CD4-positive, alpha-beta T cell treated with Interleukin-15 for 1 hour (primary cell): ENCODE results near the gene MAP1B.

Experiments used
- DNase-seq: peaks from one replicate; pipeline ENCODE4 v3.0.0-alpha.2; 2020

The MAP1B gene

DNA sequence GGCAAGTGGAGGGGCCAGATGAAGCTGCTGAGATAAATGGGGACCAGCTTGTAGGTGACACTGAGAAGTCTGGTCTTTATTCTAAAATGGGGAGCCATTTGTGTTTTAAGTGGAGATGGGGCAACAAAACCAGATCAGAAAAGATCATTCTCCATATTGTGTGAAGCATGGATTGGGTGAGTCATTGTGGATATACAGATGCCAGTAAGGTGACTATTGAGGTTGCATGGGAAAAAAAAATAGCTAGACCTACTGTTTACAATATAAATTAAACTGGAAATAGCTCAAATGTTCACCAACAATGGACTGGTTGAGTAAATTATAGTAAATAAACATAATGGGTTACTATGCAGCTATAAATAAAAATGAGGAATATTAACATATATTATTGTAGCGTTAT, 5.4 kb upstream of the MAP1B start:
- no peak for DNase-seq

DNA sequence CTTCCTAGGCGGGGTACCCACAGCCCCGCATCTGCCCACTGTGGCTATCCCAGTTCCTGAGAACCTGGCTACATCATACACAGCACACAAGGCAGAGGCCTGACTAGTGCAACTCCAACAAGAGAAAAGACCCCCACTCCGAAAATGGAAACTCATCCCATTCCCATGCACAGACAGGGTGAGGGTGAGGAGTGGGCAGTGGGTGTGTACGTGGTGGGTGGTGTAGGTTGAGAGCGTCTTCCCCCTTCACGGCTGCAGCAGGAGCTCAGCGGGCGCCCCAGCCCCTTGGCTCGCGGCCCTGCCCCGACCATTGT, 501 bp upstream of the MAP1B start:
- DNase-seq = no peak

DNA sequence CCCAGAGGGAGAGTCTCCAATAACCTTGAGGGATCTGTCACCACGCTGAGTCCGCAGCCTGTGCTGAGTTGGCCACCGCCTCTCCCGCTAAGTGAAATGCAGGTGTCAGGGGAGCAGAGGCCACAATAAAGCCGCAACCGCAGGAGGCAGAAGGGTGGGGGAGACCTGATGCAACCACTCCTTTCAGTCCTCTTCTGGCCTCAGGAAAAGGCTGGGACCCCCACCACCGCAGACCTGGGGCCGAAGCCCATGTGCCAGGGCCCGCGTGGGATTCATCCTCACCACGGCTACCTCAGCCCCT, 576 bp downstream of the MAP1B start:
- DNase-seq = no peak

DNA sequence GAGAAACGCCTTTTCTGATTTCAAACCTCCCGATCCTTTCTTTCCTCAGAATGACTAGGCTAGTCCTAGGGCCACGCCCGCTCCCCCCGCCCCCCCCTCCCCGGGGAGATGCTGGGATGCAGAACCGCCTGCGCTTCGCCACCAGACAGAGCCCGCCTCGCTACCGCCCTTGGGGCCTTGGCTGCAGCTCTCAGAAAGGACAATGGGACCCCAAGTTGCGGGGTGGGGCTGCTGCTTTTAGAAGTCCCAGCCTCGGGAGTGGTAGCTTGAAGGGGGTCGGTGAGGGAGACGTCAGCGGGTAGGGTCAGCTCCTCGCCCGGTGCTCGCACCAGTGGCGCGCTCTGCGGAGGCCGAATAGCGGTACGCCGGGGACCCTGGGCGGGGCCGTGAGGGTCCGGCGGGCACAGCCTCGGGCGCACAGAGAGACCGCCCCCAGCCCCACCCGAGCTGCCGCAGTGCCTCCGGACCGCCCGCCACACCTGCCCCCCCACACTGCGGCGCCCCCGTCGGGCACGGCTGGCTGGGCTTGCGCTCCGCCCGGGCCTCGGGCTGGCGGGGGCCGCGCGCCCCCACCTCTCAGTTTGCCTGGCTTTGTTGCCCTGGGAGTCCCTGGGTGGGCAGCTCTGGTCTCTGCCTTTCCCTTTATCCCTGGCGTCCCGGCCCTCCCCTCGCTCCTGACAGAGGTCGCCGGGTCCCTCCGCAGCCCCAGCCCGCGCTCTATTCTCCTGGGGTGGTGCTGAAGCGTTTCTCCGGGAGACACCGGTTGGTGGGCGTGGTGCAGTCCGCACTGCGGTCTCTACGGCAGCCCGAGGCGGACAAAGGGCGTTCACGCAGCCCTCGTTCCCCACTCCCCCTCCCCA, 1.2 kb downstream of the MAP1B start:
- DNase-seq = no peak

DNA sequence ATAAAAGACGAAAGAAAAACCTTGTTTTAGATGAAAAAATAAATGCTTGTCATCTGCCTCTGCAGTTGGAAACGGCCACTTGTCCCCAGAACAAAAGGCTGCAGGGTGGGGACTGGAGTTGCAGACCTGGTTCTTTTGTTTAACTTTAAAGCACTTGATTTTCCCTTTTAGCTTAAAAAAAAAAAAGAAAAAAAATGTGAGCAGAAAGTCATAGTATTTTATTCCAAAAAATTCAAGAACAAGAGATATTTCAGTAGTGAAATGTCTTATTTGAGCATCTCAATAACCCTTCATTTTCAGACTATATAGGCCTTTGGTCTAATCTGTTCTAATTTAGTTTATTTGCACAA, 1.8 kb downstream of the MAP1B start:
- no peak for DNase-seq

DNA sequence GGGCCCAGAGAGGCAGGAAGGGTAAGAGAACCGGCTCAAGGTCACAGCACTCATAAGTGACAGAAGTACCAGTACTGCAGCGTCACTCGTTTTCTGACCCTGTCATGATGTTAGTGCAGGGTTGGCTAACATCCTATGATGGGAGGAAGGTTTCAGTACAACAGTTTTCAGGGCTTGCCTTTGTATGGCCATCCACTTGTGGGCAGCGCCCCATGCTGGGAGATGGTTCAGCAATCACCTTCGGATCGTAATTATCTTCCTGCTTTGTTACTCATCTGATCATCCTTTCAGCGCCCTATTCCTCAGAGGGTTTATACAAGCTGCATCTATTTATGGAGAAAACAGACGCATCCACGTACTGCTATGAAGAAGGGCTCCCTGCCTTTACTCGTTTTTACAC, 2.4 kb downstream of the MAP1B start:
- DNase-seq = no peak

DNA sequence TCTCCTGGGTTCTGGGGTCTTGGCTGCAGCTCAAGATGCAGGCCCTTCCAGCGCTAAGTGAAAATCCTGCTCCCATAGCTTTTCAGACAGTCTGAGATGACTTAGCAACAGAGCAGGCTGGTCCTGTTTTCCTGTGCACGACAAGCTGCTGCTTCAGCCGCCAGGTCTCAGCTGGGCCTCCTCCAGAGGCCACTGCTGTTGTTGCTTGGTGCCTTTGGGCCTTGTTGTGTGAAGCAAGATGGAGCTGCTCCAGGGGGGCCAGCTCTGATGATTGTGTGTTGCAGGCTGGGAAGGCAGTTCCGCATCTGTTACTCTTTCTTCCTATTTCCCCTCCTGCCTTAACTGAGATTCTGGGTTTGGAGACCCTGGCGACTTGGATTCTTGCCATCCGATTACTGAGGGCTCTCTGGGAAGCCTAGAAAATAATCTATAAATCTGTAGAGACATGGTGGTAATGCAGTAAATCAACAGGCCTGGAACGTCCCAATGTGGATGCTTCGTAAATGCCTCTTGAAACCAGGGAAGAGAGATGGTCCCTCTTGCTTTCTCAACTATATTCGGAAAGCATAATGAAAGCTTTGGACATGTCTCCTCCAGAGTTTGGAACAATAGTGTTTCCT, 3.2 kb downstream of the MAP1B start:
- no peak for DNase-seq

DNA sequence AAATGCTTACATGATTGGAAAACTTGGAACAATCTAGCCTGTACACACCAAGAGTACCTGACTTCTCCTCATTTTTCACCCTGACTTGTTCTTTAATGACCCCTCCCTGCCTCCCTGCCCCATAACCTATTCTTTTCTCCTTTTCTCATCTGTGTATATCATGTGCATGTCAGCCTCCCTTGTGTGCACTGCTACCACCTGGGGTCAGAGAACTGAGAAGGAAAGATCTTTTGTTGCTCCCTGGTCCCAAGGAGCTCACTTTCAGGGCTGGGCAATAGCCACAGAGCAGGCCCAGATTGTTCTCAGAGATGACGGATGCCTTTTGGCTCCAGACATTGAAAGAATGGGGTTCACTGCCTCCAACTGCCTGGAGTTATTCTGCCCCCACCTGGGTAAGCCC, 5.1 kb downstream of the MAP1B start:
- no peak for DNase-seq

DNA sequence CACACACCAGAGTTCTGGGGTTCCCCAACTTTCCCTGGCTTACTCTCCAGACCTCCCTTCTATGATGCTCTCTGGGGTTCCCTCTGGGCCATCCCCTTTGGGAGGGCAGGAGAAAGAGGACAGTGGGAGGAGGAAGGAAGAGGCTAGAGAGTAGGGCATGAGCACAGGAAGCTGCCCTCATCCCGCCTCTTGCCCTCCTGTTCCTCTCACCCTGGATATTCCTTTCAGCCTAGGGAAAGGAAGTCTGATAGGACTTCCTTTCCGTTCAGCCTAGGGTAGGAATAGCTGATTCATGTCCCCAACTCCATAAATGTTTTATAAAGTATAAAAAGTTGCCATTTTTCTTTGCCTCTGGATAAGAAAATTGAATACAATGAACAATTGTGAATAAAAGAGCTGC, 7.4 kb downstream of the MAP1B start:
- no peak for DNase-seq

DNA sequence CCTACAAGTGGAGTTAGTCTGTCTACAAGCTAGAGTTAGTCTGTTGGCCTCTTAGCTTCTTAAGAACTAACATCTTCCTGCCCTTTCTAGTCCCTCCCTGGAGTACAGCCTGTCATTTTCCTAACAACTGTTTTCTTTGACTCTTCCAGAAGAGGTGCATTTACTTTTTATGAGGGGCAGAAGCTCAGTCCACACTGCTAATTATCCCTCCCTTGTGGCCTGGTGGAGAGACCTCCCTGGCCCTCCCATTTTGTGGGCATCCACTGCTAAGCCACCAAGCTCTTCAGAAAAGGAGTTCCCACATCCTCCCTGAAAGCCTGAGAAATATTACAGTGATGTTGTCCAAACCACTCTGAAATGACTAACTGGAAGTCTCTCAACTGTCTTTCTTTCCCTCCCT, 8.0 kb downstream of the MAP1B start:
- DNase-seq = no peak

DNA sequence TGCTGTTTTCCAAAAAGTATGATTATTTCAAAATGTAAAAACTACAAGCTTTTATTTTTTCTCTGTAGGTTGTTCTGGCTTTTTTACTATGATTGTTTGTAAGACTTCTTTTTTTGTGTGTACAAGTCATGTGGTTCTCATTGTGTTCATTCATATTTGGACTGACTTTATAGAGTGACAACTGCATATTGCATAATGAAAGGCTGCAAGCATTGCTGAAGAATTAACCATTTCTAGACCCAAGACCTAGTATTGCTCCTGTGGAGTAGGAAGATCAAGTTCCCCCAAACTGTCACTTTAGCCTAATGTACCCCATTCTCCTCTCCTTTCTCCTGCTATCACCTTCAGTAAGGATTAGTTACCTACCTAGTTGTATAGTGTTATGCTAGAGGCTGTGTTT, 10.0 kb downstream of the MAP1B start:
- DNase-seq = no peak

DNA sequence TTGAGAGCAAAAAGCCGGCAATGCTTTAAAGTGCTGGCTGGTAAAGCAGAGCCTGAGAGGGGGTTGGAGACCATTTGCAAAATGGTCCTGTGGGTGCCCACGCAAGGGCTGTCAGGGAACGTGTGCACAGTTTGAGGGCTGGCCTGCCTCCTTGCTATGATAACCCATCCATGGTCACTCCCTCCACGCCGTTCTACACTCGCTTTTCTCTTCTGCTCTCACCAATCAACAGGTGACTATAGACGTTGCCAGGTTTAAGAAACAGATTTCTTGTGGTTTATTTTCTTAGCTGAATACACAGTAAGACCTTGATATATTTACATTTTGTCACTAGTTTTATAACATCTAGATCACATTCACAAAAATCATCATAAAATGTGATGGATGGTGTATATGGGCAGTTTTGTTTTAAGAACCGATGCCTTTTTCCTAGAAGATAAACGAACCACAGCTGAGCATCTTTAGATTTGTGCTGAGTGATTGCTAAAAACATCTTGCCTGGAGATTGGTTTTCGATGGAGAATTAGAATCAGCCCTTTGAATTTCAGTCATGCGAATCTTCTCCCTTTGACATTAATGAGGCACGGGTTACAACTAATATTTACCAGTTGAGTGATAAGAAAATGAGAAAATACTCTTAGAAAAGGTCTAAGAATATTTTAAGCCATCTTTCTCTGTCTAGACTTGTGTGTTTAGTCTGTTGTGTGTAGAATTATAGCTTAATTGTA, 13.9 kb downstream of the MAP1B start:
- DNase-seq = no peak

DNA sequence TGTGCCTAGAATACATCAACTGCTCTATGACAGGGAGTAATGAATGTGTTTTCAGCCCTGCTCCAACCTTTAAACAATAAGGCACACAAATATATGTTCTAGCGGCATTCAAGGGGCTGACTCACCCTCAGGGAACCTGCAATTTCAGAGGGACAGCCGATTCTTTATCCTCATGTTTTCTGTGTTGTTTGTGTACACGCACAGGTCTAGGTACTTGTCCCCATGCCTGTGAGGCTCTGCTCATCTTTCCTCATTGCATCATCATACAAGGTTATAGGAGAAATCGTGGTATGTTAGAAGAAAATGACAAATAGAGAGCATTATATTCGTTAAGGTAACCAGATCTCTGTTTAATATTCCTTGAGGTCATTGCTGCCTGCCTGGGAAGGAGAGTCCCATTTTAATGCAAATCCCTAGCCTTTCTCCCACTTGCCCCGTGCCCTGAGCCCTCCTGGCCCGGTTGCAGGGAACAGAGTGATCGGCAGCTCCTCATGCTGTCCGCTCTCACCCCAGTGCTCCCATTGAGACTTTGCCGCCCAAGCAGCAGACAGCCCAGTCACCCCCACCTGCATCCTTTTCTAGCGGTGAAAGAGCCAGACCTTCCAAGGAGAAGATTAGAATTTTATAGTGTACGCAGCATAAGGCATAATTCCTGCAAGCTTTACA, 14.6 kb downstream of the MAP1B start:
- DNase-seq = no peak

DNA sequence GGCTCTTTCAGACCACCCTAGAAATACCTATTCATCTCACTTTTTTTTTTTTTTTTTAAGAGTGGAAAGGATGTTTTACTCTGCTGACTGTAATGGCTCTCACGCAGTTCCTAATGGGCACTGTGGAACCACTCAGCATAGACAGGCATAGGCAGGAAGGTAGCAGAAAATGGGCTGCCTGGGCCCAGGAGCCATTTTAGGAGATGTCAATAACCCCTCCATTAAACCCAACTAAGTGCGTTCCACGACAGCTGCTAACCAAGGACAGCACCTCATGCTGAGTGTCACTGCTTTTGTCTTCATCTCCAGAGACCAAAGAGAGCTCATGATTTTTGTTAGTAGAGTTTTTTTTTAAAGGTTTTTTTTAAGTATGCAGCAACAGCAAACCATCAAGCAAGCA, 15.3 kb downstream of the MAP1B start:
- DNase-seq = no peak

DNA sequence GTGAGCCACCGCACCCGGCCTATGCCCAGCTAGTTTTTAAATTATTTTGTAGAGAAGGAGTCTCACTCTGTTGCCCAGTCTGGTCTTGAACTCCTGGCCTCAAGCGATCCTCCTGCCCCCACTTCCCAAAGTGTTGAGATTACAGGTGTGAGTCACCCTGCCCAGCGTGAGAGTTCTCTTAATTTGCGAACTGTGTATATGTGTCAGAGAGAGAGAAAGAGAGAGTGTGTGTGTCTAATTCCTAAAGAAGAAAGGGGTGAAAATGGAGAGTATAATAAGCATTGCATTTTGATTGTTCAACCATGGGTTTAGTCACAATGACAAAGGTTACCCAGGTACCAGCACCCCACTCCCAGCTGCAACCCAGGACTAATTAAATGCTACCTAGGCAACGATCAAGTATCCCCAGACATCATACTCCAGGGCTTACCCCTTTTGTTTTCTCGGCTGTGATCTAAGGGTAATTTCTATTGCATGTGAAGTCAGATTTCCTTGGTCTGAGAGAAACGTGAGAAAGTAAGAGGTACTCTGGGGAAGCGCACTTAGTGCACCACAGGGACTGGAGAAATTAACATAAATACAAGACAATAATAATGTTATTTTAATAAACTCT, 16.6 kb downstream of the MAP1B start:
- DNase-seq = no peak

DNA sequence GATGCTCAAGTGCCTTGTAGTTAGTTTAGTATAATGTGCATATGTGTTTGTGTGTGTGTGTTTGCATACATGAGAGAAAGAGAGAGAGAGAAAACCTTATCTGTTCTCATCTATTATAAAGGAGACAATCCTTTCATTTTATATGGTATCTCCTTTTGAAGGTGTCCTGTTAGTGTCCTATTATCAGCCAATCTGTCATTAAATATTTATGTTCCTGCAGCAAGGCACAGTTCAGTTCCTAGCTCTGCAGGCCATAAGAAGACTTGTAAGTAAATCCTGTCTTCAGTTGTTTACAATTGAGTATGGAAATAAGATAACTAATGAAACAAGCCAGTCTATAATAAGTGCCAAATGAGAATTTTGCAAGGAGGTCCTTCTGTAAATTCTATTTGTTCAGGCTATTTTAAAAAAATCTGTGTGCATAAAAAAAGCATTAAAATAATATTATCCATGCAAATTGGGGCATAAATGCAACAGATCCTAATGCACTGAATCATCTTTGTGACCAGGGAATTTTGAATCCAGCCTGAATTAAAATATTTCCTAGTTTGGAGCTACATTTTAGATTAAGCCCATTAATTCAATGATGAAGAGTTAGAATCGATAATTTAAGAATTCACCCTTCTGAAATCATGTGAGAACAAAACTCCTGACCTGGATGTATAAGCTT, 18.1 kb downstream of the MAP1B start:
- no peak for DNase-seq

DNA sequence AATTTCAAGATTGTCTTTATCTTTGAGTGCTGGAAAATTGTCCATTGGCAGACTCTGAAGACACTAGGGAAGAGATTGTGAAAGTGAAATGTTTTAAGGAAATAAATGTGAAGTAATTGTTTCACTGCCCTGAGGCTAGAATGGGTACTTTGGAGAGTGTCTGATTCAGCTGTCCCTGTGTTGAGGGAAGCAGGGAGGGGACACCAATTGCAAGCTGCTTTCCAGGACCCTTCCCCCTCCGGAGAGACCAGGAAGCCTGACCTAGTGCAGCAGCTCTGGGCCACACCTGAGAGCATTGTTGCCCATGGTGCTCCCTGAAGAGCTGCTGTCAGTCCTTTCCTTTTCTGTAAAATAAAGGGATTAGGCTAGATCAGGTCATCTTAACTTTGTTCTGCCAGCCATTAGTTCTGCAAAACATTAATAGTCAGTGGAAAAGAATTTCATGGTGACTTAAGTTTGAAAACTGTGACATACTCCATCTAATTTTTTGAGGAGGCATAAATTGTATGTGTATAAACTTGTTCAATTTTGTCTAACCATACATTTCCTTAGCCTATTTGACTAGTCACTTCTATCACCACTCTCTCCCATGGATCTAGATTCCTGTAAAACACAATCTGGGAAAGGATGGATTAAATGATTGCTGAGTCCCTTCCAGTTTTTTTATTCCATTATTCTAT, 18.8 kb downstream of the MAP1B start:
- DNase-seq = no peak

DNA sequence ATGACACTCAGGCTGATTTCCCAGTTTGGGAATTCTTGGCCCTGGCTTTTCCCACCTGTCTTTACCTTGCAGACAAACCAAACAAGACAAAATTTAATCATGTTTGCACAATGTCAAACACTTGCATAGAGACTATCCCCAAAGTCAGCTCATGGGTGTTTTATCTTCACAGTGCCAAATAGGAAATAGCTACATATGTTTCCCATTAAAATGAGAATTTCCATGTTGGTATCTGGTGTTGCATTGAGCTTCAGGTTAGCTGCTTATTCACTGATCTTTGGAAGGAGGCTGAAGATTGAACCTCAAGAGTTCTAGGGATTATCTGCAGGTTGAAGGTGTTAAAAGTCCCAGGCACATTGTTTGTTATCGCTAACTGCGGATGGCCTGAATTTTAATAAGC, 19.5 kb downstream of the MAP1B start:
- no peak for DNase-seq

DNA sequence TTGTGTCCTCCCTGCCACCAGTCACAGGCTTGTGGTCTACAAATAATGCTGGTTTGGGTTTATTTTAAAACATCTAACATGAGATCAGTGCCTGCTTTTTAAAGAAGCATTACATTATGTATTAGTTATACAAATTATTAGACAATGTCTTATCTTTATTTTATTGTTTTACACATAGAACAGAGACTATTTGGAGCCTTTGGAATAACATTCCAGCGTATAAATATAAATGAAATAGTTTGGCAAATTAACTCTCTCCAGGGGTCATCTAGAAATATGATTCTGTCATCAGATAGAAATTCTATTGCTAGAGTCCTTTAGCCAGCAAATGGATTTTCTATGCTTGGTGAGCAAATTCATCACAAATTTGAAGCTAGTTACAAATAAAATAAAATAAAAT, 22.4 kb downstream of the MAP1B start:
- DNase-seq = no peak

DNA sequence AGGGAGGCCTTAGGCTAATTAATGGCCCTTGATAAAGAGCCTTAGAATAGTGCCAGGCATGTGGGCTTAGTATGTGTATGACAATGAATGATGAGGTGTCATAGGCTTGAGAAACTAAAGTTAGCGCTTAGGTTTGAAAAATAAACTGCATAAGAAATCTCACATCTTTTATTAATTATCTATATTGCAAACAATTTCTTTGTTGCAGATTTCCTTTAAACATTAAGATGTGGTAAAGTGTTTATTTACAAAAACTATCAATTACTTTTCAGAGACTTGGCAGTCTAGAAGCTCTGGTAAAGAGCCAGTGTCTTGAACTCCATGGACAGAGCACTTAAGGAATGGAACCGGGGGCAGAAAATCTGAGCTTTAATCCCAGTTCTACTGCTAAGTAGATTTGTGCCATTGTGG, 23.1 kb downstream of the MAP1B start:
- no peak for DNase-seq

DNA sequence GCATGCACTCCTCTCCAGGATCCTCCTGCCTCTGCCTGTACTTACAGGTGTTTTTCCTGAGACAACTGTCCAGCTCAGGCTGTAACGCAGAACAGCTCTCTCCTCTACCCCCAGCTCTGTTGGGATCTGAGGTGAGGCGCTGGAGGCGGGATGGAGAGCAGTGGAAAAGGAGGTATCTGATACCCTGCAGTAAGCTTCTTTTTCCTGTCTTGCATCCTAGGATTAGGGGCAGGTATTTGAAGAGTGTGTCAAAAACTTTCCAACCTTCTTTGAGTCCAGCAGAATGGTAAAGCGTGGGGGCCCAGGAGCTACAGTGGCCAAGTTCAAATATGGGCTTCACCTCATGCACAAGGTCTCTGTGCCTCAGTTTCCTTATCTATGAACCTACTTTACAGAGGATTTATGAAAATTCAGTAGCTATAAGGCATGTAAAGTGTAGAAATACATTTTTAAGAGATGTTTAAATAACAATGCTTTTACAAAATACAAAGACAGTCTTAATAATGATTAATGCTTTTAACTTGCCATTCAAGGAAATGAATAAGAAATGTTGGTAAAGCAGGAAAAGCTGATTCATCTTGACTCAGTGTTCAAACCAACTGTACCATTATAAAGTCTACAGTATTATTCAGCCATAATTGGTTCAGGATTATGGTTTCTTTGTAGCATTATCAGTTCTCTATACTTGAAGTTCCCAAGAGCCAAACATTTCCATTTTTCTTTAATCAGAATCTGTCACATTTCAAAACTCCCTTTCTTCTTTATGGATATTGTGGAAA, 26.1 kb downstream of the MAP1B start:
- DNase-seq = no peak
